A549 (cell line): ENCODE data around the gene IPO5. TPM values are rescaled to one million over a fixed set of nuclear protein-coding genes. Genes with fewer than 3 reads are reported as not detected.
A peak's percentile ranks its signal among the peaks of the same experiment; 100 is the strongest.

ENCODE experiments used
- ATAC-seq, 2 experiments: fragments of 200-7000 bp in 1 of 2; fragments of >200 bp in 1 of 2; cut with Nextera tagmentation in 1 of 2; cut with Tn5 transposase in 1 of 2; 3 replicates each; pipeline versions ENCODE4 v1.8.0 to v1.9.1; 2018 to 2020; ENCODE audit warnings: mild to moderate bottlenecking in 1 of 2, moderate library complexity in 1 of 2
- CTCF ChIA-PET: fragments of 300-600 bp; sonication (Branson Sonifier 250); formaldehyde crosslinking; extraction: SDS; loops from one replicate; lab custom pipeline; 2021; ENCODE audit warnings: antibody characterized with exemption, inconsistent platforms; lab: Yijun Ruan, JAX
- POLR2A ChIA-PET: fragments of 350-600 bp; formaldehyde crosslinking; extraction: SDS; loops from one replicate; lab custom pipeline; 2021; ENCODE audit warnings: antibody characterized with exemption, inconsistent platforms; lab: Yijun Ruan, JAX
- DNase-seq, 2 experiments: peaks; one replicate each; pipeline versions ENCODE4 v3.0.0 to v3.0.0-alpha.2; 2011 to 2016; ENCODE audit warnings: low read depth in 1 of 2, low spot score in 1 of 2
- FAIRE-seq: peaks from 2 replicates; lab custom pipeline; 2011; peaks lifted over from hg19 to GRCh38; lab: Jason Lieb, UNC
- H3K27ac ChIP-seq, 2 experiments: fragments of >200 bp; sonication (Bioruptor Twin); formaldehyde crosslinking; 3 replicates each; pipeline ENCODE4 v1.5.1; 2016 to 2017
- H3K4me1 ChIP-seq: fragments of >200 bp; sonication (Bioruptor Twin); formaldehyde crosslinking; 3 replicates; pipeline ENCODE4 v1.6.1; 2016
- H3K4me2 ChIP-seq: fragments of >200 bp; sonication (Bioruptor Twin); formaldehyde crosslinking; 3 replicates; pipeline ENCODE4 v1.6.1; 2016
- H3K4me3 ChIP-seq: fragments of >200 bp; sonication (Bioruptor Twin); formaldehyde crosslinking; 3 replicates; pipeline ENCODE4 v1.5.1; 2016
- H3K9me3 ChIP-seq: fragments of >200 bp; sonication (Bioruptor Twin); formaldehyde crosslinking; 3 replicates; pipeline ENCODE4 v1.6.1; 2016
- CHD2 ChIP-seq: fragments of 150-350 bp; IDR thresholded peaks from 2 replicates; pipeline ENCODE4 v1.6.1; 2014; ENCODE audit warnings: low read length; ENCODE audit not compliant: partially characterized antibody
- EHF ChIP-seq: fragments of 250-450 bp; sonication (Bioruptor Pico); IDR thresholded peaks from 2 replicates; pipeline ENCODE4 v1.5.0; 2020; ENCODE audit warnings: mild to moderate bottlenecking
- JUNB ChIP-seq: fragments of >200 bp; sonication (Bioruptor Twin); formaldehyde crosslinking; IDR thresholded peaks from 2 replicates; pipeline ENCODE4 v1.6.1; 2016
- MAZ ChIP-seq: fragments of 150-350 bp; IDR thresholded peaks from 2 replicates; pipeline ENCODE4 v1.6.1; 2014; ENCODE audit warnings: antibody characterized with exemption, low read depth, low read length, borderline replicate concordance
- MYC ChIP-seq: IDR thresholded peaks from 2 replicates; pipeline ENCODE4 v1.6.1; 2012; ENCODE audit warnings: mild to moderate bottlenecking, inconsistent platforms, low read length, improper control_type of control experiment, borderline replicate concordance
- NFE2L2 ChIP-seq: fragments of 150-350 bp; conservative IDR thresholded peaks from 2 replicates; pipeline ENCODE4 v1.6.1; 2014; ENCODE audit warnings: low read length
- NR3C1 ChIP-seq: fragments of >200 bp; sonication (Bioruptor Twin); formaldehyde crosslinking; IDR thresholded peaks from 3 replicates; pipeline ENCODE4 v1.6.1; 2017
- PHF8 ChIP-seq: fragments of 200-600 bp; sonication (generic); IDR thresholded peaks from 2 replicates; pipeline ENCODE4 v1.6.1; 2016; ENCODE audit warnings: low read depth, mild to moderate bottlenecking, antibody characterized with exemption, moderate library complexity, borderline replicate concordance
- POLR2A ChIP-seq: IDR thresholded peaks from 2 replicates; pipeline ENCODE4 v1.6.1; 2012; ENCODE audit warnings: mild to moderate bottlenecking, low read length
- RNF2 ChIP-seq: fragments of 200-600 bp; sonication (generic); IDR thresholded peaks from 2 replicates; pipeline ENCODE4 v1.6.1; 2016; ENCODE audit warnings: low read depth, mild to moderate bottlenecking, antibody characterized with exemption, moderate library complexity, borderline replicate concordance
- TFCP2L1 ChIP-seq: fragments of 250-450 bp; sonication (Bioruptor Pico); IDR thresholded peaks from 2 replicates; pipeline ENCODE4 v1.5.0; 2021; ENCODE audit warnings: mild to moderate bottlenecking
- ZC3H11A ChIP-seq: fragments of 450-650 bp; IDR thresholded peaks from 2 replicates; pipeline ENCODE4 v1.6.1; 2014; ENCODE audit warnings: antibody characterized with exemption, mild to moderate bottlenecking
- ZFP36 ChIP-seq: fragments of 450-650 bp; IDR thresholded peaks from 2 replicates; pipeline ENCODE4 v1.6.1; 2014; ENCODE audit warnings: borderline replicate concordance; ENCODE audit not compliant: partially characterized antibody
- ZSCAN20 ChIP-seq: fragments of 250-450 bp; sonication (Bioruptor Pico); IDR thresholded peaks from 2 replicates; pipeline ENCODE4 v1.8.0; 2022; ENCODE audit warnings: mild to moderate bottlenecking, moderate library complexity
- WGBS: methylation state at CpG from one replicate; pipeline ENCODE4 v1.1.6; 2017; ENCODE audit errors: missing lambda C conversion rate; 5-methylcytosine and 5-hydroxymethylcytosine counted together
- polyA plus RNA-seq, 4 experiments: library from polyadenylated mRNA; depleted of rRNA in 3 of 4; stranded (reverse); fragments of >200 nt; fragmentation: RNase III in 1 of 4; extraction: RNeasy Plus Mini Kit Qiagen cat#74134 plus additional on column Dnase treatment in 1 of 4; gene quantifications; 2 replicates in 3 of 4; 3 replicates in 1 of 4; pipeline ENCODE4 v1.2.3, GENCODE V29; 2011 to 2017
- TF ChIP-seq, protein P1 (sequence below): IDR thresholded peaks from 2 replicates; pipeline ENCODE4 v1.6.1; 2012
- TF ChIP-seq, protein P2 (sequence below): IDR thresholded peaks from 2 replicates; pipeline ENCODE4 v1.6.1; 2012; ENCODE audit warnings: low read depth, borderline replicate concordance
- TF ChIP-seq, protein P3 (sequence below): fragments of >200 bp; sonication (Bioruptor Twin); formaldehyde crosslinking; IDR thresholded peaks from 3 replicates; pipeline ENCODE4 v1.5.1; 2016

Gene IPO5
- polyA plus RNA-seq, 2 of the 4 experiments (the other 2 are of a cell fraction): 98.4 to 166 TPM

DNA sequence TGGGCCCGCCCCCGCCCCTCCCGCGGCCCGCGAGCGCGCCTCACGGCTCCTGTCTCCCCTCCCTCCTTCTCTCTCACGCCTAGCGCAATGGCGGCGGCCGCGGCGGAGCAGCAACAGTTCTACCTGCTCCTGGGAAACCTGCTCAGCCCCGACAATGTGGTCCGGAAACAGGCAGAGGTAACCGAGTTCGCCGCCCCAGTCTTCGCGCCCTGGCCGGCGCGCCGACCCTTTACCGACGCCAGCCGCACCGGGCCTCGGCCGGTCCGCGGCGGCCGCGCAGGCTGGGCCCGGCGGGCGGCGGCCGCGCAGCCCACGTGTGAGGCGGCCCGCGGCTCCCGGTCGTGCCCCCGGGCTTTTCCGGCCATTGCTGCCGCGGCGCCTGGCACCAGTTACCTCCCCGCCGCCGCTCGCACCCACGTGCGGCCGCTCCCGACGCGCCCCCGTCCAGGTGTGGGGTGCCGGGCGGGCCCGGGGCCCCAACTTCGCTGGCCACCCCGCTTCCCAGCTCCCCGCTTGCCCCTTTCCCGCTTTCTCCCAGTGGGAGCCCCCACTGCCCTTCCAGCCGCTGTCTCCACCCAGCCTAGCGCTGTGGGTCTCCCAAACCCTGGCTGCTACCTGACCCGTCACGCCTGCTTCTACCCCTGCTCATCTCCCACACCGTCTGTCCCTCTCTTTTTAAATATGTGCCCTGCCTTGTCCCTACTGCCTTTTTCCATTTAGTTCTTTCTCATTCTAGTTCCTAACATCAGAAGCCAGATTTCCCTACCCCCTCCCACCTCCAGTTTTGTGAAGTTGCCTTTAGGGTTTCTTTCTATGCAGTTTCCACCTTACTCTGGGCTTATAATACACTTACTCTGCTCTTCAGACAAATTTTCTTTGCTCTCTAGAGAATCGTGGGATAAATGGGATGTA is 23.4 kb downstream of the IPO5 start:
- DNase-seq: peak in 1 of 2 experiments; percentile 2

DNA sequence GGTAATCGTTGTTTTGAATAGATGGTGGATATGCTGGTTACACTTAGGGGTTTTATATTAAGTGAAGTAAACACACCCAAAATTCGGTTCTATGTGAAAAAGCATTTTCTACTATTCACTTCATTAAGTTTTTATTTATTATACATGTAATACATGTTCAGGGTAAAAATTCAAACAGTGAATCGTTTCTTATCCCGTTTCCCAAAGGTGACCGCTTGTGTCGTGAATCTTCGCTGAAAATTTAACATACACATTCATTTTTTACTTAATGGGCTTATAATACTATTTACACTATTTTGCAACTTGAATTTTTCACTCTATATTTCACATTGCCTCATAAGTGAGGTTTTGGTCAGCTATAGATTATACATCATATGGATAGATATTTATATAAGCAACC is 24.5 kb downstream of the IPO5 start:
- CTCF ChIA-PET: interaction anchor here (1.2 to 1.3 kb wide), 2 partner anchors 9 to 122 kb away, joined by 3 to 4 read pairs; no protein-coding TSS in a partner anchor
- Histone ChIP-seq H3K27ac (peak overlapping the region; percentile 97 to 100; a peak in 5 of 6 replicates), H3K4me3 (peak overlapping the region; percentile 95), H3K9me3 (no peaks in the 10 kb centered on the region), H3K4me2 (peak overlapping the region; percentile 73), H3K4me1 (peaks cover 33% of the 10 kb centered on the region)
- FAIRE-seq (no peak), ATAC-seq (no peak), DNase-seq (no peak)
- POLR2A ChIA-PET: no interaction called here
- TF ChIP-seq JUNB (no peak), EHF (CRISPR knock-in tag) (no peak), RNF2 (no peak), MAZ (no peak)
- WGBS: 35% methylated on average over 7 of the region's 7 CpGs

More for the DNA sequence above, 23.4 kb downstream of the IPO5 start:
- peaks cover 33% of the 10 kb centered on the region for H3K4me1 ChIP-seq
- POLR2A ChIA-PET: interaction anchor here (0.7 to 1.1 kb wide), 2 partner anchors 24 to 97 kb away, joined by 3 to 4 read pairs; no protein-coding TSS in a partner anchor
- H3K9me3 ChIP-seq: no peaks in the 10 kb centered on the region
- H3K27ac ChIP-seq: peak overlapping the region; percentile 97 to 100
- CTCF ChIA-PET: interaction anchor here (1.2 to 1.3 kb wide), 2 partner anchors 10 to 121 kb away, joined by 3 to 4 read pairs; no protein-coding TSS in a partner anchor
- peak overlapping the region; percentile 73 for H3K4me2 ChIP-seq
- 4% methylated on average over 28 of the region's 79 CpGs for WGBS
- peak; percentile 17 to 79 for ATAC-seq
- TF ChIP-seq, protein P1, sequence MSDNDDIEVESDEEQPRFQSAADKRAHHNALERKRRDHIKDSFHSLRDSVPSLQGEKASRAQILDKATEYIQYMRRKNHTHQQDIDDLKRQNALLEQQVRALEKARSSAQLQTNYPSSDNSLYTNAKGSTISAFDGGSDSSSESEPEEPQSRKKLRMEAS: peak; percentile 59
- TF ChIP-seq, protein P2, sequence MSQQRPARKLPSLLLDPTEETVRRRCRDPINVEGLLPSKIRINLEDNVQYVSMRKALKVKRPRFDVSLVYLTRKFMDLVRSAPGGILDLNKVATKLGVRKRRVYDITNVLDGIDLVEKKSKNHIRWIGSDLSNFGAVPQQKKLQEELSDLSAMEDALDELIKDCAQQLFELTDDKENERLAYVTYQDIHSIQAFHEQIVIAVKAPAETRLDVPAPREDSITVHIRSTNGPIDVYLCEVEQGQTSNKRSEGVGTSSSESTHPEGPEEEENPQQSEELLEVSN: 0 out of 2 replicates have a peak, but pooled peaks have one; percentile 19
- TF ChIP-seq MYC (0 out of 2 replicates have a peak, but pooled peaks have one; percentile 7), NFE2L2 (no peak), POLR2A (peak; percentile 45), ZFP36 (no peak)
- TF ChIP-seq, all 56 proteins: peak for 4
- FAIRE-seq: no peak
- peak overlapping the region; percentile 95 for H3K4me3 ChIP-seq

DNA sequence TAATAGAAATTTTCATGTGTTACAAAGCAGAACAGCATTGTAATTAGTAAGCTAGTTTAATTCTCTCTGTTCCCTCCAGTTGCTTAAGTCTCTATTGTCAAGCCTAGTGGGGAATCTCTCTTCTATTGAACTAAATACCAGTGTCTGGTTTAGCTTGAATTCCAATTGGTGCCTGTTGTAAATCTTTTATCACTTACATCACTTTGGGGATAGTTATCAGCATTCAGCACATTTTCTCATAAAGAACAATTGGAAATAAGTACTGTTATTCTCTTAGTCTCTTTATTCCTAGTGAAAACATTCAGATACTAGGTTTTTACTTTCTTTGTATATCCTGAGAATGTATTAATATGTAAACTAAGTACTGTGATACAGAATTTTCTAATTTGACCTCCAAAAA is 25.2 kb downstream of the IPO5 start:
- CTCF ChIA-PET: interaction anchor here (1.0 kb wide), 1 partner anchor 55 kb away, joined by 3 read pairs; no protein-coding TSS in a partner anchor
- POLR2A ChIA-PET: no interaction called here
- H3K27ac ChIP-seq: no peak overlapping the region; a peak in 2 of 6 replicates
- H3K4me3 ChIP-seq: peak overlapping the region; percentile 95
- TF ChIP-seq, protein P2: no peak
- TF ChIP-seq POLR2A (no peak), JUNB (no peak), ZC3H11A (no peak), PHF8 (no peak), CHD2 (no peak), NR3C1 (no peak), ZSCAN20 (no peak), TFCP2L1 (CRISPR knock-in tag) (no peak)
- TF ChIP-seq, protein P3, sequence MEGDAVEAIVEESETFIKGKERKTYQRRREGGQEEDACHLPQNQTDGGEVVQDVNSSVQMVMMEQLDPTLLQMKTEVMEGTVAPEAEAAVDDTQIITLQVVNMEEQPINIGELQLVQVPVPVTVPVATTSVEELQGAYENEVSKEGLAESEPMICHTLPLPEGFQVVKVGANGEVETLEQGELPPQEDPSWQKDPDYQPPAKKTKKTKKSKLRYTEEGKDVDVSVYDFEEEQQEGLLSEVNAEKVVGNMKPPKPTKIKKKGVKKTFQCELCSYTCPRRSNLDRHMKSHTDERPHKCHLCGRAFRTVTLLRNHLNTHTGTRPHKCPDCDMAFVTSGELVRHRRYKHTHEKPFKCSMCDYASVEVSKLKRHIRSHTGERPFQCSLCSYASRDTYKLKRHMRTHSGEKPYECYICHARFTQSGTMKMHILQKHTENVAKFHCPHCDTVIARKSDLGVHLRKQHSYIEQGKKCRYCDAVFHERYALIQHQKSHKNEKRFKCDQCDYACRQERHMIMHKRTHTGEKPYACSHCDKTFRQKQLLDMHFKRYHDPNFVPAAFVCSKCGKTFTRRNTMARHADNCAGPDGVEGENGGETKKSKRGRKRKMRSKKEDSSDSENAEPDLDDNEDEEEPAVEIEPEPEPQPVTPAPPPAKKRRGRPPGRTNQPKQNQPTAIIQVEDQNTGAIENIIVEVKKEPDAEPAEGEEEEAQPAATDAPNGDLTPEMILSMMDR: no peak
- ATAC-seq: no peak
- H3K4me2 ChIP-seq: peak overlapping the region; percentile 73
- FAIRE-seq: no peak
- no peak for DNase-seq
- no peaks in the 10 kb centered on the region for H3K9me3 ChIP-seq
- peaks cover 33% of the 10 kb centered on the region for H3K4me1 ChIP-seq
